Astrocyte of the spinal cord (primary cell): ENCODE data around the gene LMOD1.
"Not testable (repeated sequence)": the region's sequence is repeated elsewhere in the genome, so short reads cannot be mapped to it uniquely, and the experiment has no call there.

Source experiments
- DNase-seq: peaks from one replicate; pipeline ENCODE4 v3.0.0; 2011; ENCODE audit warnings: low read depth, low spot score
- H3K4me3 ChIP-seq: 2 replicates; pipeline ENCODE4 v1.5.1; 2011; ENCODE audit warnings: low read depth, mild to moderate bottlenecking, low read length, moderate library complexity
- CTCF ChIP-seq: IDR thresholded peaks from 2 replicates; pipeline ENCODE4 v1.5.1; 2012; ENCODE audit warnings: low read depth, mild to moderate bottlenecking, low read length, inconsistent platforms
- in situ Hi-C: cut with HindIII; loops from 2 replicates; pipeline ENCODE4 v1.10.0; 2017; ENCODE audit warnings: low sequenced_read_pairs

Gene LMOD1

GRCh38 chr1:201877877-201878401, 68.4 kb downstream of the LMOD1 start:
- in situ Hi-C loops = no loop called here
- no peak overlapping the region for H3K4me3 ChIP-seq
- TF ChIP-seq CTCF = peak; percentile 73
- peak; percentile 64 for DNase-seq

- in situ Hi-C loops = no loop called here
- no peak for DNase-seq
- peak; percentile 57 for TF ChIP-seq CTCF
- H3K4me3 ChIP-seq = no peak overlapping the region
These were observed 70.1 kb downstream of the LMOD1 start for GRCh38 chr1:201876148-201876818.

GRCh38 chr1:201874672-201875071, 71.7 kb downstream of the LMOD1 start:
- no peak for DNase-seq
- no peak for TF ChIP-seq CTCF
- in situ Hi-C loops = no loop called here
- no peak overlapping the region for H3K4me3 ChIP-seq

GRCh38 chr1:201870397-201870796, 76.0 kb downstream of the LMOD1 start:
- H3K4me3 ChIP-seq = no peak overlapping the region
- in situ Hi-C loops = no loop called here
- TF ChIP-seq CTCF = no peak
- peak; percentile 63 for DNase-seq

- no peak for DNase-seq
- H3K4me3 ChIP-seq = no peak overlapping the region
- TF ChIP-seq CTCF = no peak
- in situ Hi-C loops = no loop called here
These were observed 84.9 kb downstream of the LMOD1 start for GRCh38 chr1:201861448-201861847.

GRCh38 chr1:201859424-201859823, 86.9 kb downstream of the LMOD1 start:
- TF ChIP-seq CTCF = no peak
- no peak for DNase-seq
- no peak overlapping the region for H3K4me3 ChIP-seq
- in situ Hi-C loops = no loop called here

- H3K4me3 ChIP-seq, in situ Hi-C loops, DNase-seq: not testable (repeated sequence)
These were observed 89.6 kb downstream of the LMOD1 start for GRCh38 chr1:201856722-201857121.
